Fibroblast of pulmonary artery (primary cell): Measurements from ENCODE around the gene BLM.

Experiments used
- DNase-seq: peaks from one replicate; pipeline ENCODE4 v3.0.0-alpha.2; 2010; ENCODE audit warnings: low read depth
- H3K4me3 ChIP-seq: replicated peaks from 2 replicates; pipeline ENCODE4 v1.5.1; 2011; ENCODE audit warnings: low read depth, mild to moderate bottlenecking, control low read depth, low read length, moderate library complexity
- CTCF ChIP-seq: IDR thresholded peaks from 2 replicates; pipeline ENCODE4 v1.5.1; 2011; ENCODE audit warnings: mild to moderate bottlenecking, control low read depth, low read length, inconsistent platforms; ENCODE audit errors: missing control alignments

Gene BLM

GRCh38 chr15:90834626-90835025, 117.5 kb downstream of the BLM start:
- H3K4me3 ChIP-seq: no peak overlapping the region
- no peak for TF ChIP-seq CTCF
- no peak for DNase-seq

- TF ChIP-seq CTCF: no peak
- no peak overlapping the region for H3K4me3 ChIP-seq
- DNase-seq: peak; percentile 73
Measured at GRCh38 chr15:90836296-90836871, 119.2 kb downstream of the BLM start.

GRCh38 chr15:90837094-90837493, 119.9 kb downstream of the BLM start:
- H3K4me3 ChIP-seq: no peak overlapping the region
- DNase-seq: no peak
- TF ChIP-seq CTCF: no peak

- H3K4me3 ChIP-seq: no peak overlapping the region
- no peak for TF ChIP-seq CTCF
- no peak for DNase-seq
Measured at GRCh38 chr15:90838139-90838538, 121.0 kb downstream of the BLM start.

GRCh38 chr15:90838544-90838943, 121.4 kb downstream of the BLM start:
- H3K4me3 ChIP-seq: no peak overlapping the region
- no peak for DNase-seq
- no peak for TF ChIP-seq CTCF

- no peak overlapping the region for H3K4me3 ChIP-seq
- DNase-seq: peak; percentile 51
Measured at GRCh38 chr15:90839187-90840071, 122.3 kb downstream of the BLM start.

More at GRCh38 chr15:90839187-90840071, 122.3 kb downstream of the BLM start:
- TF ChIP-seq CTCF: no peak
